IMR-90 (cell line): ENCODE results near the gene XRN2. TPM values are rescaled to one million over a fixed set of nuclear protein-coding genes. Genes with fewer than 3 reads are reported as not detected.

Experiments used
- ATAC-seq: fragments of 200-7000 bp; cut with Tn5 transposase; 2 replicates; pipeline ENCODE4 v1.9.1; 2020; ENCODE audit warnings: low read depth, mild to moderate bottlenecking, moderate library complexity
- BruUV-seq: library from RNA; stranded (reverse); fragments of 400-500 nt; replicated peaks from 2 replicates; lab custom pipeline; 2021; lab: Mats Ljungman, UMichigan
- CTCF ChIA-PET: fragments of 300-600 bp; formaldehyde crosslinking; extraction: SDS; loops from one replicate; lab custom pipeline; 2021; ENCODE audit warnings: antibody characterized with exemption; lab: Yijun Ruan, JAX
- POLR2A ChIA-PET: fragments of 300-600 bp; sonication (Branson Sonifier 250); formaldehyde crosslinking; loops from one replicate; lab custom pipeline; 2022; ENCODE audit warnings: antibody characterized with exemption; ENCODE audit not compliant: unreplicated experiment; lab: Charles Lee
- DNase-seq: peaks from one replicate; pipeline ENCODE4 v3.0.0; 2013
- H2AFZ ChIP-seq: replicated peaks from 2 replicates; pipeline ENCODE3; 2013; ENCODE audit warnings: low read length, mild to moderate bottlenecking; ENCODE audit not compliant: poor library complexity
- H2AK5ac ChIP-seq: 2 replicates; pipeline ENCODE4 v1.6.1; 2013; ENCODE audit warnings: low read depth, low read length, inconsistent platforms
- H2AK9ac ChIP-seq: replicated peaks from 2 replicates; pipeline ENCODE3; 2013; ENCODE audit warnings: mild to moderate bottlenecking, low read depth, low read length, moderate library complexity; ENCODE audit not compliant: poor library complexity
- H2BK120ac ChIP-seq: 2 replicates; pipeline ENCODE4 v1.6.1; 2013; ENCODE audit warnings: low read depth, low read length, inconsistent platforms
- H2BK15ac ChIP-seq: 3 replicates; pipeline ENCODE4 v1.6.1; 2013; ENCODE audit warnings: low read depth, low read length, inconsistent platforms
- H2BK20ac ChIP-seq: 2 replicates; pipeline ENCODE4 v1.6.1; 2013; ENCODE audit warnings: low read depth, mild to moderate bottlenecking, inconsistent platforms, low read length, moderate library complexity
- H2BK5ac ChIP-seq: 2 replicates; pipeline ENCODE4 v1.6.1; 2013; ENCODE audit warnings: mild to moderate bottlenecking, low read depth, low read length, inconsistent platforms; ENCODE audit not compliant: poor library complexity, severe bottlenecking
- H3K14ac ChIP-seq: replicated peaks from 2 replicates; pipeline ENCODE4 v1.6.1; 2013; ENCODE audit warnings: low read depth, low read length, inconsistent platforms
- H3K18ac ChIP-seq: 2 replicates; pipeline ENCODE4 v1.6.1; 2013; ENCODE audit warnings: low read depth, low read length, control low read depth
- H3K23ac ChIP-seq: 2 replicates; pipeline ENCODE4 v1.6.1; 2013; ENCODE audit warnings: low read depth, low read length, inconsistent platforms
- H3K27ac ChIP-seq: 2 replicates; pipeline ENCODE4 v1.5.1; 2013; ENCODE audit warnings: mild to moderate bottlenecking, control low read depth, low read length; ENCODE audit not compliant: insufficient read depth
- H3K27me3 ChIP-seq: 2 replicates; pipeline ENCODE4 v1.6.1; 2013; ENCODE audit warnings: low read length; ENCODE audit not compliant: control insufficient read depth, insufficient read depth
- H3K36me3 ChIP-seq: 2 replicates; pipeline ENCODE4 v1.6.1; 2013; ENCODE audit warnings: low read length, mixed read lengths; ENCODE audit not compliant: control insufficient read depth, insufficient read depth
- H3K4ac ChIP-seq: 2 replicates; pipeline ENCODE4 v1.6.1; 2013; ENCODE audit warnings: low read depth, low read length, inconsistent platforms
- H3K4me1 ChIP-seq: 2 replicates; pipeline ENCODE4 v1.6.1; 2013; ENCODE audit warnings: low read length, mixed read lengths; ENCODE audit not compliant: control insufficient read depth, insufficient read depth
- H3K4me2 ChIP-seq: 2 replicates; pipeline ENCODE4 v1.6.1; 2013; ENCODE audit warnings: low read depth, mild to moderate bottlenecking, control low read depth, low read length, moderate library complexity
- H3K4me3 ChIP-seq: 2 replicates; pipeline ENCODE4 v1.5.1; 2013; ENCODE audit warnings: low read depth, mild to moderate bottlenecking, control low read depth, low read length, moderate library complexity; ENCODE audit not compliant: insufficient read depth
- H3K56ac ChIP-seq: 2 replicates; pipeline ENCODE4 v1.6.1; 2013; ENCODE audit warnings: low read length, inconsistent platforms; ENCODE audit not compliant: insufficient read depth; ENCODE audit errors: extremely low read depth
- H3K79me1 ChIP-seq, 2 experiments: 2 replicates each; pipeline ENCODE4 v1.6.1; 2013; ENCODE audit warnings: low read length in 2 of 2, inconsistent platforms in 1 of 2, low read depth in 1 of 2
- H3K9ac ChIP-seq: 2 replicates; pipeline ENCODE4 v1.6.1; 2013; ENCODE audit warnings: low read depth, low read length, control low read depth
- H3K9me1 ChIP-seq: 2 replicates; pipeline ENCODE4 v1.6.1; 2013; ENCODE audit warnings: low read length, inconsistent platforms; ENCODE audit not compliant: insufficient read depth
- H3K9me3 ChIP-seq: 2 replicates; pipeline ENCODE4 v1.6.1; 2013; ENCODE audit warnings: low read length; ENCODE audit not compliant: control insufficient read depth, insufficient read depth
- H4K20me1 ChIP-seq: 2 replicates; pipeline ENCODE4 v1.6.1; 2013; ENCODE audit warnings: low read length, inconsistent platforms; ENCODE audit not compliant: insufficient read depth
- H4K5ac ChIP-seq: 2 replicates; pipeline ENCODE4 v1.6.1; 2013; ENCODE audit warnings: mild to moderate bottlenecking, low read depth, low read length, control low read depth
- H4K8ac ChIP-seq, 2 experiments: 2 replicates each; pipeline ENCODE4 v1.6.1; 2013; ENCODE audit warnings: low read depth in 2 of 2, low read length in 2 of 2, control low read depth in 1 of 2, inconsistent platforms in 1 of 2
- H4K91ac ChIP-seq: 2 replicates; pipeline ENCODE4 v1.6.1; 2013; ENCODE audit warnings: low read depth, low read length, inconsistent platforms; ENCODE audit not compliant: insufficient read depth
- BHLHE40 ChIP-seq: fragments of 150-350 bp; IDR thresholded peaks from 2 replicates; pipeline ENCODE4 v1.6.1; 2016; ENCODE audit warnings: mild to moderate bottlenecking, low read depth, low read length
- CEBPB ChIP-seq: IDR thresholded peaks from 2 replicates; pipeline ENCODE4 v1.6.1; 2012; ENCODE audit warnings: low read depth, low read length, improper control_type of control experiment
- CHD1 ChIP-seq: IDR thresholded peaks from 2 replicates; pipeline ENCODE4 v1.6.1; 2012; ENCODE audit warnings: low read depth, low read length, improper control_type of control experiment
- FOS ChIP-seq: fragments of 150-350 bp; IDR thresholded peaks from 2 replicates; pipeline ENCODE4 v1.6.1; 2016; ENCODE audit warnings: low read depth, low read length
- MAFK ChIP-seq: IDR thresholded peaks from 2 replicates; pipeline ENCODE4 v1.6.1; 2012; ENCODE audit warnings: low read depth, low read length, improper control_type of control experiment
- MAZ ChIP-seq: IDR thresholded peaks from 2 replicates; pipeline ENCODE4 v1.6.1; 2012; ENCODE audit warnings: low read depth, mild to moderate bottlenecking, low read length, improper control_type of control experiment, moderate library complexity, borderline replicate concordance
- MXI1 ChIP-seq: IDR thresholded peaks from 2 replicates; pipeline ENCODE4 v1.6.1; 2012; ENCODE audit warnings: low read depth, mild to moderate bottlenecking, low read length, moderate library complexity, borderline replicate concordance
- NFE2L2 ChIP-seq: fragments of 150-350 bp; IDR thresholded peaks from 2 replicates; pipeline ENCODE4 v1.6.1; 2016; ENCODE audit warnings: low read depth, mild to moderate bottlenecking, low read length
- POLR2A ChIP-seq: IDR thresholded peaks from 2 replicates; pipeline ENCODE4 v1.6.1; 2012; ENCODE audit warnings: mild to moderate bottlenecking, low read depth, low read length
- RAD21 ChIP-seq: IDR thresholded peaks from 2 replicates; pipeline ENCODE4 v1.6.1; 2012; ENCODE audit warnings: low read length, improper control_type of control experiment
- RCOR1 ChIP-seq: IDR thresholded peaks from 2 replicates; pipeline ENCODE4 v1.6.1; 2012; ENCODE audit warnings: mild to moderate bottlenecking, low read length, improper control_type of control experiment; ENCODE audit not compliant: insufficient replicate concordance
- RFX5 ChIP-seq: IDR thresholded peaks from 2 replicates; pipeline ENCODE4 v1.8.0; 2012; ENCODE audit warnings: low read depth, mild to moderate bottlenecking, low read length, moderate library complexity
- SMC3 ChIP-seq: fragments of 150-350 bp; IDR thresholded peaks from 2 replicates; pipeline ENCODE4 v1.6.1; 2016; ENCODE audit warnings: low read depth, mild to moderate bottlenecking, antibody characterized with exemption, low read length, moderate library complexity
- WGBS, 2 experiments: methylation state at CpG; one replicate each; pipeline versions ENCODE4 v1.1.5 to v1.1.7; 2013; ENCODE audit warnings: missing lambda C conversion rate in 2 of 2; ENCODE audit not compliant: insufficient read length in 1 of 2; ENCODE audit errors: extremely low coverage in 2 of 2; 5-methylcytosine and 5-hydroxymethylcytosine counted together
- dilution Hi-C: fragments of 300-500 bp; cut with HindIII; formaldehyde crosslinking; loops from one replicate; pipeline ENCODE4 v1.14.3; 2018; ENCODE audit warnings: low sequenced_read_pairs; ENCODE audit not compliant: unreplicated experiment
- in situ Hi-C: fragments of 300-500 bp; cut with MboI; formaldehyde crosslinking; loops from 3 replicates; pipeline ENCODE4 v1.14.3; 2019; ENCODE audit warnings: low sequenced_read_pairs, inconsistent platforms, mixed read lengths
- intact Hi-C: fragments of 100-400 bp; cut with micrococcal nuclease; formaldehyde crosslinking; loops from 2 replicates; pipeline ENCODE4 v1.10.0; 2022
- polyA plus RNA-seq, 3 experiments: library from polyadenylated mRNA; depleted of rRNA; stranded (reverse); fragments of >200 nt; gene quantifications; 2 replicates each; pipeline ENCODE4 v1.2.3, GENCODE V29; 2012; ENCODE audit warnings: low replicate concordance in 1 of 3
- total RNA-seq: library from RNA; depleted of rRNA; stranded (reverse); fragments of >200 nt; gene quantifications from 2 replicates; pipeline ENCODE4 v1.2.3, GENCODE V29; 2012
- TF ChIP-seq, protein P1 (sequence below): fragments of 150-350 bp; IDR thresholded peaks from 2 replicates; pipeline ENCODE4 v1.6.1; 2016; ENCODE audit warnings: low read depth, mild to moderate bottlenecking, low read length, moderate library complexity, borderline replicate concordance
- TF ChIP-seq, protein P2 (sequence below): fragments of 150-350 bp; IDR thresholded peaks from 2 replicates; pipeline ENCODE4 v1.6.1; 2017; ENCODE audit warnings: mild to moderate bottlenecking, antibody characterized with exemption, low read length, low read depth
- TF ChIP-seq, protein P3 (sequence below): conservative IDR thresholded peaks from 2 replicates; pipeline ENCODE4 v1.5.1; 2012; ENCODE audit warnings: mild to moderate bottlenecking, low read depth, low read length, improper control_type of control experiment

The XRN2 gene
- total and polyA plus RNA-seq, 2 of the 4 experiments (the other 2 are of a cell fraction) = 58.1 to 70.8 TPM

DNA sequence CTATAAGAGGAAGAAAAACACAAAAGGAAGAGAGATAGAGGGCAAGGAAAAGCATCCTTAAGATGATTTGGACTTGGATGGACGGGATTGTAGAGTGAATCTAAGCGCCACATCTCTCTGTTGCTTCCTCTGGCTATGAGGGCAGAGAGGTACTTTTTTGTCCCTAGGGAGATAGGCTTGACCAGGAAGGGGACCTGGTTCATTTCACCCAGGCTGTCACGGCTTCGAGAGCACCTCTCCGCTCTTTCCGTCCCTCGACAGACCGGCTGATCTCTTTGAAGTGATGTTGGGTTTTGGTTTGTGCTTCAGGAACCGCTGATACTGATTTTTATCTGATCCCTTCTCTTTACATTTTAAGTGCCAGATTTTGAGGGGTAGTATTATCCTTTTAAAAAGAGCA is 74.6 kb downstream of the XRN2 start:
- TF ChIP-seq SMC3 (no peak), RFX5 (no peak), RCOR1 (no peak), FOS (no peak), BHLHE40 (no peak), MAFK (no peak), RAD21 (no peak), NFE2L2 (no peak), CEBPB (no peak), MXI1 (no peak), MAZ (no peak), CHD1 (no peak), POLR2A (no peak)
- TF ChIP-seq, protein P1, sequence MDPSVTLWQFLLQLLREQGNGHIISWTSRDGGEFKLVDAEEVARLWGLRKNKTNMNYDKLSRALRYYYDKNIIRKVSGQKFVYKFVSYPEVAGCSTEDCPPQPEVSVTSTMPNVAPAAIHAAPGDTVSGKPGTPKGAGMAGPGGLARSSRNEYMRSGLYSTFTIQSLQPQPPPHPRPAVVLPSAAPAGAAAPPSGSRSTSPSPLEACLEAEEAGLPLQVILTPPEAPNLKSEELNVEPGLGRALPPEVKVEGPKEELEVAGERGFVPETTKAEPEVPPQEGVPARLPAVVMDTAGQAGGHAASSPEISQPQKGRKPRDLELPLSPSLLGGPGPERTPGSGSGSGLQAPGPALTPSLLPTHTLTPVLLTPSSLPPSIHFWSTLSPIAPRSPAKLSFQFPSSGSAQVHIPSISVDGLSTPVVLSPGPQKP = no peak
- TF ChIP-seq, protein P2, sequence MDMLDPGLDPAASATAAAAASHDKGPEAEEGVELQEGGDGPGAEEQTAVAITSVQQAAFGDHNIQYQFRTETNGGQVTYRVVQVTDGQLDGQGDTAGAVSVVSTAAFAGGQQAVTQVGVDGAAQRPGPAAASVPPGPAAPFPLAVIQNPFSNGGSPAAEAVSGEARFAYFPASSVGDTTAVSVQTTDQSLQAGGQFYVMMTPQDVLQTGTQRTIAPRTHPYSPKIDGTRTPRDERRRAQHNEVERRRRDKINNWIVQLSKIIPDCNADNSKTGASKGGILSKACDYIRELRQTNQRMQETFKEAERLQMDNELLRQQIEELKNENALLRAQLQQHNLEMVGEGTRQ = no peak
- TF ChIP-seq, protein P3, sequence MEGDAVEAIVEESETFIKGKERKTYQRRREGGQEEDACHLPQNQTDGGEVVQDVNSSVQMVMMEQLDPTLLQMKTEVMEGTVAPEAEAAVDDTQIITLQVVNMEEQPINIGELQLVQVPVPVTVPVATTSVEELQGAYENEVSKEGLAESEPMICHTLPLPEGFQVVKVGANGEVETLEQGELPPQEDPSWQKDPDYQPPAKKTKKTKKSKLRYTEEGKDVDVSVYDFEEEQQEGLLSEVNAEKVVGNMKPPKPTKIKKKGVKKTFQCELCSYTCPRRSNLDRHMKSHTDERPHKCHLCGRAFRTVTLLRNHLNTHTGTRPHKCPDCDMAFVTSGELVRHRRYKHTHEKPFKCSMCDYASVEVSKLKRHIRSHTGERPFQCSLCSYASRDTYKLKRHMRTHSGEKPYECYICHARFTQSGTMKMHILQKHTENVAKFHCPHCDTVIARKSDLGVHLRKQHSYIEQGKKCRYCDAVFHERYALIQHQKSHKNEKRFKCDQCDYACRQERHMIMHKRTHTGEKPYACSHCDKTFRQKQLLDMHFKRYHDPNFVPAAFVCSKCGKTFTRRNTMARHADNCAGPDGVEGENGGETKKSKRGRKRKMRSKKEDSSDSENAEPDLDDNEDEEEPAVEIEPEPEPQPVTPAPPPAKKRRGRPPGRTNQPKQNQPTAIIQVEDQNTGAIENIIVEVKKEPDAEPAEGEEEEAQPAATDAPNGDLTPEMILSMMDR = no peak
- Histone ChIP-seq H3K56ac (no peak overlapping the region), H3K4me1 (0 out of 2 replicates have a peak, but pooled peaks cover 2% of the 10 kb centered on the region), H2BK5ac (no peak overlapping the region), H4K8ac (no peak overlapping the region), H2BK120ac (no peak overlapping the region), H2AFZ (no peak overlapping the region), H3K9me1 (peaks cover 9% of the 10 kb centered on the region; the same call in 1 of the 2 replicates), H3K4me2 (no peak overlapping the region), H3K79me1 (peaks cover 17 to 41% of the 10 kb centered on the region in 2 experiments; a peak in 3 of 4 replicates), H4K91ac (no peak overlapping the region), H3K23ac (no peak overlapping the region), H2BK20ac (no peak overlapping the region), H3K9ac (no peak overlapping the region), H3K27me3 (no peaks in the 10 kb centered on the region), H3K27ac (no peak overlapping the region), H2AK9ac (no peak overlapping the region), H3K4ac (no peak overlapping the region), H3K14ac (no peak overlapping the region), H3K18ac (no peak overlapping the region), H3K4me3 (no peak overlapping the region), H4K5ac (no peak overlapping the region), H3K36me3 (peaks cover 12% of the 10 kb centered on the region), H2BK15ac (no peak overlapping the region), H3K9me3 (no peaks in the 10 kb centered on the region), H2AK5ac (no peak overlapping the region), H4K20me1 (peaks cover 14% of the 10 kb centered on the region; the same call in 1 of the 2 replicates)
- in situ Hi-C loops (no loop called here), dilution Hi-C loops (no loop called here), intact Hi-C loops (no loop called here)
- DNase-seq (no peak), ATAC-seq (no peak)
- ChIA-PET POLR2A (no interaction called here), CTCF (no interaction called here)
- no TSS peak for BruUV-seq
- WGBS, 2 experiments = no CpG with 5 or more reads among the region's 9 CpGs
